ENCODE data around the gene MT1M. TPM values are rescaled to one million over a fixed set of nuclear protein-coding genes. Genes with fewer than 3 reads are reported as not detected.
"Not testable (repeated sequence)": the region's sequence is repeated elsewhere in the genome, so short reads cannot be mapped to it uniquely, and the experiment has no call there.

MT1M gene
- 367 TPM for total RNA-seq
- long read RNA-seq, transcript MT1M-201 (3 exons, 829 nt): major isoform, 7 of 47 reads
- long read RNA-seq, transcript MT1M-202 (2 exons, 232 nt): minor isoform, 5 of 47 reads
- long read RNA-seq, partial matches to known transcripts: 4 of 47 reads
- long read RNA-seq, other reads (novel, unspliced or antisense): 31 of 47 reads

GRCh38 chr16:56632156-56632847, at the start of gene MT1M:
TSS of gene MT1M (plus strand) at chr16:56632659. CDS start at chr16:56632732, 73 bp downstream.
- DNase-seq (ENCODE audit: low spot score): peak; percentile 93

- DNase-seq (ENCODE audit: low spot score): not testable (repeated sequence)
These were observed 49.5 kb upstream of the MT1M start for GRCh38 chr16:56582911-56583310.

- peak; percentile 47 for DNase-seq (ENCODE audit: low spot score)
These were observed 48.9 kb upstream of the MT1M start for GRCh38 chr16:56583351-56584168.

GRCh38 chr16:56584276-56584675, 48.2 kb upstream of the MT1M start:
- peak; percentile 65 for DNase-seq (ENCODE audit: low spot score)

- DNase-seq (ENCODE audit: low spot score): peak; percentile 65
These were observed 43.7 kb upstream of the MT1M start for GRCh38 chr16:56588781-56589140.

- DNase-seq (ENCODE audit: low spot score): no peak
These were observed 43.1 kb upstream of the MT1M start, which contains the start of gene MT3 for GRCh38 chr16:56589141-56590039. TSS of gene MT3 (plus strand) at chr16:56589528. CDS start at chr16:56589591, 63 bp downstream.

- no peak for DNase-seq (ENCODE audit: low spot score)
These were observed 40.9 kb upstream of the MT1M start for GRCh38 chr16:56591377-56592060.

GRCh38 chr16:56593573-56594291, 38.7 kb upstream of the MT1M start:
- DNase-seq (ENCODE audit: low spot score): no peak

GRCh38 chr16:56594292-56594619, 38.2 kb upstream of the MT1M start:
- DNase-seq (ENCODE audit: low spot score): peak; percentile 12

- peak; percentile 47 for DNase-seq (ENCODE audit: low spot score)
These were observed 32.0 kb upstream of the MT1M start for GRCh38 chr16:56600398-56600999.

GRCh38 chr16:56601325-56601724, 31.1 kb upstream of the MT1M start:
- peak; percentile 84 for DNase-seq (ENCODE audit: low spot score)

- DNase-seq (ENCODE audit: low spot score): peak; percentile 72
These were observed 28.9 kb upstream of the MT1M start for GRCh38 chr16:56603589-56603988.

GRCh38 chr16:56604966-56605365, 27.5 kb upstream of the MT1M start:
- no peak for DNase-seq (ENCODE audit: low spot score)

GRCh38 chr16:56605475-56605874, 27.0 kb upstream of the MT1M start:
- DNase-seq (ENCODE audit: low spot score): no peak

GRCh38 chr16:56606071-56606475, 26.4 kb upstream of the MT1M start:
- DNase-seq (ENCODE audit: low spot score): peak; percentile 88

GRCh38 chr16:56606476-56607108, 25.9 kb upstream of the MT1M start:
- peak; percentile 82 for DNase-seq (ENCODE audit: low spot score)

GRCh38 chr16:56607109-56607618, 25.3 kb upstream of the MT1M start:
- peak; percentile 94 for DNase-seq (ENCODE audit: low spot score)

GRCh38 chr16:56607675-56608042, 24.8 kb upstream of the MT1M start:
- no peak for DNase-seq (ENCODE audit: low spot score)

All from mesenteric fat pad (tissue), 1 donor.